CD4-positive, CD25-positive, alpha-beta regulatory T cell (primary cell): ENCODE measurements around the gene ZNF28. TPM values are rescaled to one million over a fixed set of nuclear protein-coding genes. Genes with fewer than 3 reads are reported as not detected.
"Not testable (repeated sequence)": the region's sequence is repeated elsewhere in the genome, so short reads cannot be mapped to it uniquely, and the experiment has no call there.

Experiments used
- ATAC-seq, 2 donors: fragments of 150-1000 bp; cut with Tn5 transposase; one replicate each; pipeline ENCODE4 v1.10.0; 2021; ENCODE audit warnings: low read depth in 2 of 2, moderate number of reproducible peaks in 2 of 2, moderate library complexity in 1 of 2
- DNase-seq, 3 donors: peaks; one replicate each; pipeline versions ENCODE4 v3.0.0 to v3.0.0-alpha.2; 2012 to 2022; ENCODE audit warnings: mixed read lengths in 1 of 3
- H3K27ac ChIP-seq: one replicate; pipeline ENCODE4 v1.7.0; 2013; ENCODE audit warnings: mild to moderate bottlenecking, low read length; ENCODE audit not compliant: insufficient read depth, poor library complexity, severe bottlenecking
- H3K27me3 ChIP-seq: one replicate; pipeline ENCODE4 v1.7.0; 2013; ENCODE audit warnings: low read length; ENCODE audit not compliant: control insufficient read depth, insufficient read depth
- H3K36me3 ChIP-seq: one replicate; pipeline ENCODE4 v1.7.0; 2013; ENCODE audit warnings: mild to moderate bottlenecking, low read length, moderate library complexity; ENCODE audit not compliant: control insufficient read depth, insufficient read depth
- H3K4me1 ChIP-seq: 2 replicates; pipeline ENCODE4 v1.7.0; 2013; ENCODE audit warnings: mild to moderate bottlenecking, low read length; ENCODE audit not compliant: insufficient read depth, control insufficient read depth, poor library complexity, severe bottlenecking
- H3K4me3 ChIP-seq: one replicate; pipeline ENCODE4 v1.7.0; 2013; ENCODE audit warnings: low read depth, mild to moderate bottlenecking, low read length, moderate library complexity
- H3K9me3 ChIP-seq, 2 experiments: 1 replicate in 1 of 2; 2 replicates in 1 of 2; pipeline ENCODE4 v1.7.0; 2013; ENCODE audit warnings: low read length in 2 of 2, mild to moderate bottlenecking in 1 of 2, moderate library complexity in 1 of 2; ENCODE audit not compliant: control insufficient read depth in 2 of 2
- H3K27ac Mint-ChIP-seq, 3 donors: one replicate each; pipeline ENCODE4 v1.8.0; 2020 to 2022; ENCODE audit warnings: mild to moderate bottlenecking in 3 of 3, mixed read lengths in 3 of 3, moderate library complexity in 2 of 3
- H3K27me3 Mint-ChIP-seq: one replicate; pipeline ENCODE4 v1.8.0; 2022; ENCODE audit warnings: mild to moderate bottlenecking, mixed read lengths
- H3K36me3 Mint-ChIP-seq: one replicate; pipeline ENCODE4 v1.8.0; 2020; ENCODE audit warnings: mixed read lengths
- H3K4me1 Mint-ChIP-seq, 4 donors: one replicate each; pipeline ENCODE4 v1.8.0; 2020 to 2022; ENCODE audit warnings: mixed read lengths in 4 of 4, mild to moderate bottlenecking in 1 of 4
- H3K4me3 Mint-ChIP-seq, 4 donors: one replicate each; pipeline ENCODE4 v1.8.0; 2020 to 2022; ENCODE audit warnings: mild to moderate bottlenecking in 4 of 4, mixed read lengths in 4 of 4, moderate library complexity in 3 of 4
- H3K9me3 Mint-ChIP-seq, 7 donors: one replicate each; pipeline ENCODE4 v1.8.0; 2020 to 2022; ENCODE audit warnings: mixed read lengths in 7 of 7, mild to moderate bottlenecking in 3 of 7, moderate library complexity in 2 of 7
- polyA plus RNA-seq, 4 donors: library from polyadenylated mRNA; unstranded; fragments of 300-500 nt; fragmentation: Illumina TruSeq; gene quantifications; one replicate each; pipeline ENCODE4 v1.2.3, GENCODE V29; 2021
- total RNA-seq: library from RNA; stranded (reverse); gene quantifications from one replicate; pipeline ENCODE4 v1.2.3, GENCODE V29; 2022

ZNF28 gene
- total and polyA plus RNA-seq, 5 donors from 2014 or later = 6.6 to 31.8 (median 21.4) TPM

DNA sequence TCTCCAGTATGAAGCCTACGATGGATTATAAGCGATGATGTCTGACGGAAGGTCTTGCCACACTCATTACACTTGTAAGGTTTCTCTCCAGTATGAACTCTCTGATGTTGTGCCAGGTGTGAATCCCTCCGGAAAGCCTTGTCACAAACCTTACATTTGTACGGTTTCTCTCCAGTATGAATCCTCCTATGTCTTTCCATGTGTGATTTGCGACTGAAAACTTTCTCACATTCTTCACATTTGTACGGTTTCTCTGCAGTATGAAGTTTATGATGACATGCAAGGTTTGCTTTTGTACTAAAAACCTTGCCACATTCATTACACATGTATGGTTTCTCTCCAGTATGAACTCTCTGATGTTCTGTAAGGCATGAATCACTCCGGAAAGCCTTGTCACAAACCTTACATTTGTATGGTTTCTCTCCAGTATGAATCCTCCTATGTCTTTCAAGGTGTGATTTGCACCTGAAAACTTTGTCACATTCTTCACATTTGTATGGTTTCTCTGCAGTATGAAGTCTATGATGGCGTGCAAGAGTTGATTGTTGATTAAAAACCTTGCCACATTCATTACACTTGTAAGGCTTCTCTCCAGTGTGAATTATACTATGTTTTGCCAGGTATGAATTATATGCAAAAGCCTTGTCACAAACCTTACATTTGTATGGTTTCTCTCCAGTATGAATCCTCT, 21.3 kb downstream of the ZNF28 start:
- not testable (repeated sequence) for ATAC-seq, H3K4me3 Mint-ChIP-seq, H3K4me1 ChIP-seq, H3K27ac Mint-ChIP-seq, H3K4me1 Mint-ChIP-seq, DNase-seq, H3K27me3 Mint-ChIP-seq, H3K27me3 ChIP-seq, H3K27ac ChIP-seq, H3K4me3 ChIP-seq
- Mint-ChIP-seq H3K9me3 (peaks cover 0 to 88% (median 45%) of the 10 kb centered on the region in 7 donors), H3K36me3 (peaks cover 48% of the 10 kb centered on the region)
- H3K36me3 ChIP-seq = peaks cover 41% of the 10 kb centered on the region
- peaks cover 89 to 99% of the 10 kb centered on the region in 2 experiments for H3K9me3 ChIP-seq

DNA sequence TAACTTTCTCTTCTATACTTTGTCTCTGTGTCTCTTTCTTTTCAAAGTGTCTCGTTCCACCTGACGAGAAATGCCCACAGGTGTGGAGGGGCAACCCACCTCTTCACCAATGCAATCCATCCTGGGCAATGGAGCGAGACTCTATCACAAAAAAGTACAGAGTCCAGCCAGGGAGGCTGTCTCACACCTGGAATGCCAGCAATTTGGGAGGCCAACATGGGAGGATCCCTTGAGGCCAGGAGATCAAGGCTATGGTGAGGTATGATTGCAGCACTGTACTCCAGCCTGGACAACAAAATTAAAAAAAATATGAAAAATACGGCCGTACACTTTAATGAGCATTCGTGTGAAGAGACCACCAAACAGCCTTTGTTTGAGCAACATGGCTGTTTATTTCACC, 32.0 kb downstream of the ZNF28 start:
- Mint-ChIP-seq H3K4me3 (peak overlapping the region in 3 of 4 donors; percentile 5 to 68 (median 50)), H3K4me1 (peaks cover 9 to 28% (median 20%) of the 10 kb centered on the region in 4 donors), H3K36me3 (peaks cover 9% of the 10 kb centered on the region), H3K27me3 (no peaks in the 10 kb centered on the region), H3K27ac (no peak overlapping the region), H3K9me3 (peaks cover 0 to 36% (median 15%) of the 10 kb centered on the region in 7 donors)
- Histone ChIP-seq H3K27ac (no peak overlapping the region), H3K27me3 (no peaks in the 10 kb centered on the region), H3K4me3 (no peak overlapping the region), H3K36me3 (no peaks in the 10 kb centered on the region), H3K4me1 (peaks cover 8% of the 10 kb centered on the region), H3K9me3 (peaks cover 11 to 28% of the 10 kb centered on the region in 2 experiments)
- DNase-seq (no peak), ATAC-seq (no peak)

DNA sequence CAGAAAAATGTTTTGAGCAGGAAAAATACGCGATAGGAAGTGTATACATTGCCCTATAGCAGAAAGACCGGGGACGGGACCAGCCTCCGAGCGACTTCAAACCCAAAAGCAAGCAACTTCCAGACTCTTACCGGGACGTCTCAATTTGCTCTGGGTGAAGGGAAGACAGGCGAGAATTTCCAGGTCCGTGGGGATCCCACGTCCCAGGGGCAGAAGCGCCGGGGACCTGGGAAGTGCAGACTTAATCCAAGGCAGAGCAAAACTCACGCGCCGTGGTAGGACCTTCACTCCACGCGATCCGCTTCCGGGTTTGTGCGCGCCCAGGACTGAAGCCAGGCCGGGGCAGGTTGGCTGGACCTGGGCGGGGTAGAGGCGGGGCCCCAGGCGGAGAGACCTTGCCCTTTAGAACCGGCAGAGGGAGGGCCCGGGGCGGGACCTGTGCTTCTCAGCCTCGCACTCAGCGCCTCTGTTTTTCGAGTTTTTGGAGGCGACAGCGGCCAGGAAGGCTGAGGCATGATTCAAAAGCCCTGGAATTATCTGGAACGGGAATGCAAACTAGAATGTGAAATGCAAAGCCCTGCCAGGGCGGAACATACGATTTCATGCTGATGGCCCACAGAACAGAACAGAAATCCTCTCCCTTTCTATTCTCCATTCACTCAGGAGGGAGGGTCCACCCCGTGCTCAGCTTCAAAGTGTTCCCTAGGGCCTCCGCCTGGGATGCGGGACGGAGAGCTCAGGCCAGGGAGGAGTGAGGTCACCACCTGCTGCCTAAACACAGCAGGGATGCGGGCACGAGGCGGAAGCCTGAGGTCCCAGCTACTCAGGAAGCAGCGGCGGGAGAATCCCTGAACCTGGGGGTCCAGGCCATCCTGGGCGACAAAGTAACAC, 34.7 kb downstream of the ZNF28 start, which contains the start of gene ZNF600:
Gene ZNF600, minus strand, starts transcription at position 328 of the 891 bp plus-strand sequence. CDS start 7,903 bp downstream, outside the sequence.
- H3K27me3 ChIP-seq, H3K36me3 ChIP-seq, H3K4me1 ChIP-seq, H3K27me3 Mint-ChIP-seq: not testable (repeated sequence)
- Mint-ChIP-seq H3K4me3 (peak within 1 kb of the TSS; percentile 93 to 96 (median 94)), H3K27ac (peak within 1 kb of the TSS; percentile 86 to 94 (median 92)), H3K4me1 (peaks cover 9 to 37% (median 22%) of the 10 kb centered on the region in 4 donors), H3K36me3 (peaks cover 21% of the 10 kb centered on the region), H3K9me3 (peaks cover 0 to 29% (median 15%) of the 10 kb centered on the region in 7 donors)
- peak; percentile 96 to 98 for ATAC-seq
- Histone ChIP-seq H3K9me3 (peaks cover 0 to 12% of the 10 kb centered on the region in 2 experiments), H3K27ac (peak within 1 kb of the TSS; percentile 66), H3K4me3 (peak within 1 kb of the TSS; percentile 80)
- peak; percentile 66 to 86 (median 73) for DNase-seq

DNA sequence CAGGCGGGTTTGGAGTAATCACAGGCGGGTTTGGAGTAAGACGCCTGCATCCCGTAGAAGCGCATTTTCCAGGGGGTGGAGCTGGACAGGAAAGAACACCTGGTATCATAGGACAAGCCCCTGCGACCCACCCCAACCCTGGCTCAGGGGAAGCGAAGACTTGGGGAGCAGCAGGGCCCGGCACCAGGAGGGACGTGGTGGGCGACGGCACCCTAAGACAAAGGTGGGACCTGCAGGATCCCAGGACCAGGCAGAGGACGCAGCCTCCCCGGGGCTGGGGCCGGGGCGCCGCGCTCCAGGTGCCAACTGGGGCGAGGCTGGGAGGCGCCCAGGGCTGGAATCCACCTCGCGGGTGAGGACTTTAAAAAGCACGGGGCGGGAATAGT, 35.4 kb downstream of the ZNF28 start:
- Histone ChIP-seq H3K9me3 (peaks cover 2 to 9% of the 10 kb centered on the region in 2 experiments), H3K4me1 (peaks cover 8% of the 10 kb centered on the region)

DNA sequence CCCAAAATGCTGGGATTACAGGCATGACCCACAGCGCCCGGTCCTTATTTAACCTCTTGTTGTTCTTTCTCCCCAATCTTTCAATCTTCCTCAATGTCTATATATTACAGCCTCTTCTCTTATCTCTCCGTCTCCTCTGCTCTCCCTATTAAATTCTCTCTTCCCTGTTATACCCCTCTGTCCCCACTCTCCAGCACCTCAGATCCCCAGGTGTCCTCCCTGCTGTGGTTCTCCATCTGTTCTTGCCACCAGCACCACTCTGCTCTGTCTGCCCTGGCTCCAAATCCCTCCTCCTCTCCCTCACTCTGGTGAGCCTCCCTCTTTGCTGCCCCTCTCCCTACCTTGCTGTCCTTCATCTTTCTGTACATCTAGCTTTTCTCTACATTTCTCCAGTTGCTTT, 35.9 kb downstream of the ZNF28 start:
- Histone ChIP-seq H3K36me3 (no peaks in the 10 kb centered on the region), H3K4me3 (peak overlapping the region; percentile 62), H3K27ac (peak overlapping the region; percentile 66), H3K9me3 (peaks cover 4 to 6% of the 10 kb centered on the region in 2 experiments), H3K27me3 (no peaks in the 10 kb centered on the region), H3K4me1 (peaks cover 8% of the 10 kb centered on the region)
- DNase-seq (no peak), ATAC-seq (no peak)
- no peaks in the 10 kb centered on the region for H3K27me3 Mint-ChIP-seq
- peak overlapping the region; percentile 1 to 94 (median 75) for H3K27ac Mint-ChIP-seq
- H3K9me3 Mint-ChIP-seq = peaks cover 0 to 26% (median 15%) of the 10 kb centered on the region in 7 donors
- H3K36me3 Mint-ChIP-seq = peaks cover 29% of the 10 kb centered on the region
- peaks cover 9 to 37% (median 22%) of the 10 kb centered on the region in 4 donors for H3K4me1 Mint-ChIP-seq
- H3K4me3 Mint-ChIP-seq = peak overlapping the region; percentile 93 to 96 (median 94)

More for the DNA sequence above, 35.4 kb downstream of the ZNF28 start:
- DNase-seq = peak in 1 of 3 donors; percentile 11
- no peak for ATAC-seq
- no peaks in the 10 kb centered on the region for H3K27me3 ChIP-seq
- H3K4me1 Mint-ChIP-seq = peaks cover 9 to 37% (median 22%) of the 10 kb centered on the region in 4 donors
- H3K27me3 Mint-ChIP-seq = no peaks in the 10 kb centered on the region
- peaks cover 0 to 25% (median 15%) of the 10 kb centered on the region in 7 donors for H3K9me3 Mint-ChIP-seq
- peak overlapping the region; percentile 93 to 96 (median 94) for H3K4me3 Mint-ChIP-seq
- H3K27ac Mint-ChIP-seq = peak overlapping the region; percentile 86 to 94 (median 92)
- H3K36me3 ChIP-seq = no peaks in the 10 kb centered on the region
- H3K4me3 ChIP-seq = peak overlapping the region; percentile 76
- peak overlapping the region; percentile 66 for H3K27ac ChIP-seq
- H3K36me3 Mint-ChIP-seq = peaks cover 23% of the 10 kb centered on the region

DNA sequence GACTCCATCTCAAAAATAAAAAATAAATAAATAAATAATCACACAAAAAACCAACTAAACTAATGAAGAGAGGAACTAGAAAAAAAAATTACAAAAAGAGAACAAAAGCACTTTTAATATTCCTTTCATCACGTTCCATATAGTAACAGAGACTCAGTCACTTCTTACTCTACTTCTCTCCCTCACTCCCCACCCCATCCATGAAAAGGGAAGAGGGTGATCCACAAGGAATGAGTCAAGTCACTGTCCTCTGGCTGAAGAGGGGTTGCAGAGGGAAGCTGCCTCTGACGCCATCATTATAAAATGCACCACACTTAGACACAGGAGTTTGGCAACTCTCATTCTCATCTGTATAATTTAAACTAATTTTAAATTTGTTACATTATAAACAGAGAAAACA, 38.6 kb downstream of the ZNF28 start:
- not testable (repeated sequence) for H3K27ac Mint-ChIP-seq, H3K36me3 ChIP-seq, H3K27me3 Mint-ChIP-seq, H3K27ac ChIP-seq, DNase-seq, ATAC-seq, H3K4me3 Mint-ChIP-seq, H3K4me3 ChIP-seq, H3K4me1 ChIP-seq, H3K27me3 ChIP-seq
- peaks cover 4 to 17% of the 10 kb centered on the region in 2 experiments for H3K9me3 ChIP-seq
- Mint-ChIP-seq H3K36me3 (peaks cover 53% of the 10 kb centered on the region), H3K9me3 (peaks cover 0 to 48% (median 17%) of the 10 kb centered on the region in 7 donors), H3K4me1 (peaks cover 14 to 45% (median 21%) of the 10 kb centered on the region in 4 donors)

DNA sequence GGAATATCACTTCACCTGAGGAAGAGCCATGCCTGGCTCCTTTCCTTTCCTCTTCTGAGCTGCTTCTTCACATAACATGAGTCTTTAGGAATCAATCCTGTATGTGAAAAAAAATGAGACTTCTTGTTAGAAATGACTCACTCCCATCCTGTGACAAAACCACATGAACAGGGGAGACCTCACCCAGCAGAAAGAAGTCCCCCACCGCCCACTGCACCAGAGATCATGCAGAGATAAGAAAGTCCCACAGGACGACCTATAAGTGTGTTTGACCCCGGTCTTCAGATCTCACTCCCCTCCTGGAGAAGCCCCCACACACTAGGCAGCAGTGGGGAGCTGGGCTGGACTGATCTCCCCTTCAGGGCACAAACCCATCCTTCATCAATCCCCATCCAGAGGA, 42.6 kb downstream of the ZNF28 start:
- Histone ChIP-seq H3K27ac (no peak overlapping the region), H3K36me3 (peaks cover 33% of the 10 kb centered on the region), H3K4me1 (no peaks in the 10 kb centered on the region), H3K27me3 (no peaks in the 10 kb centered on the region), H3K9me3 (peaks cover 7 to 39% of the 10 kb centered on the region in 2 experiments), H3K4me3 (no peak overlapping the region)
- ATAC-seq (peak in 1 of 2 donors; percentile 46), DNase-seq (no peak)
- peaks cover 4 to 18% (median 5%) of the 10 kb centered on the region in 4 donors for H3K4me1 Mint-ChIP-seq
- H3K9me3 Mint-ChIP-seq = peaks cover 0 to 57% (median 17%) of the 10 kb centered on the region in 7 donors
- peaks cover 62% of the 10 kb centered on the region for H3K36me3 Mint-ChIP-seq
- peak overlapping the region in 2 of 4 donors; percentile 21 to 25 for H3K4me3 Mint-ChIP-seq
- H3K27me3 Mint-ChIP-seq = no peaks in the 10 kb centered on the region
- peak overlapping the region in 1 of 3 donors; percentile 37 for H3K27ac Mint-ChIP-seq
